Colon (tissue), 2 donors: ENCODE data around the gene PPP1R12B.
"Not testable (repeated sequence)": the region's sequence is repeated elsewhere in the genome, so short reads cannot be mapped to it uniquely, and the experiment has no call there.

Experiments
- FAIRE-seq: peaks from 2 replicates; lab custom pipeline; 2012; peaks lifted over from hg19 to GRCh38; lab: Jason Lieb, UNC
- donor health status: control.
- donor health status: control.

The PPP1R12B gene

GRCh38 chr1:202348005-202348508 is 442 bp upstream of the PPP1R12B start:
- FAIRE-seq: no peak

- no peak for FAIRE-seq
Measured at GRCh38 chr1:202349206-202349928, 868 bp downstream of the PPP1R12B start.

- no peak for FAIRE-seq
Measured at GRCh38 chr1:202351725-202352124, 3.2 kb downstream of the PPP1R12B start.

- FAIRE-seq: not testable (repeated sequence)
Measured at GRCh38 chr1:202352583-202353197, 4.2 kb downstream of the PPP1R12B start.

DNA sequence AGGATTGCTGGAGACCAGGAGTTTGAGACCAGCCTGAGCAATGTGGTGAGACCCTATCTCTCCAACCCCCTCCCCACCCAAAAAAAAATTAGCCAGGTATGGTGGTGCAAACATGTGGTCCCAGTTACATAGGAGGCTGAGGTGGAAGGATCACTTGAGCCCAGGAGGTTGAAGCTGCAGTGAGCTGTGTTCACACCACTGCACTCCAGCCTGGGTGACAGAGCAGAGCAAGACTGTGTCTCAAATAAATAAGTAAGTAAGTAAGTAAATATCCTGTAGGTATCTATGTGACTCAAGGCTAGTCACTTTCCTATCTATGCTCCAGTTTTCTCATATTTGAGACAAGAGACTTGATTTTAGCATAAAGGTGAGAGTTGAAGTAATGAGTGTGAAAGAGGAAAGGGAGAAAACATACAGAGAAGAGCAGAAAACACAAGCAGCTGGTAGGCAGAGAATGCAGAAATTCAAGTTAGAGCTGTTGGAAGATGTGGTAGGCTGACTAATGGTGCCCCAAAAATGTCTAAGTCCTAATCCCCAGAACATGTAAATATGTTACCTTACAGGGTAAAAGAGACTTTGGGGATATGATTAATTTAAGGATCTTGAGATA is 7.5 kb downstream of the PPP1R12B start:
- no peak for FAIRE-seq

DNA sequence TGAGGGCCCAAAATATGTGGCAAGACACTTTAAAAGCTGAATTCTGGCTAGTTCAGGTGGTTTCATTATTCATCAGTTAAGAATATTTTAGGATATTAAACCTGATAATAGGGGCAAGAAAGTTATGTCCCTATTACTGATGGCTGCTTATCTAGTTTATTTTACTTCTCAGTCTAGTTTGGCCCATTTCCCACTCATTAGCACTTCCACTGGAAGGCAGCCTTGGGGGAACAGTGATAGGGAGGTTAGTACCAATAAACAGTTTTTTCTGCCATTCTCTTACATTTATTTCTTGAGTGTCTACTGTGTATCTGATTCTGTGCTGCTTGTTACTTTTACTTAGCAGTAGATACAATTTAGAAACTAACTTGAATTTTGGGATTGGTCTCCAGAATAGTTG is 9.0 kb downstream of the PPP1R12B start:
- no peak for FAIRE-seq

GRCh38 chr1:202361224-202361623 is 12.7 kb downstream of the PPP1R12B start:
- no peak for FAIRE-seq

- FAIRE-seq: no peak
Measured at GRCh38 chr1:202361701-202362100, 13.2 kb downstream of the PPP1R12B start.

DNA sequence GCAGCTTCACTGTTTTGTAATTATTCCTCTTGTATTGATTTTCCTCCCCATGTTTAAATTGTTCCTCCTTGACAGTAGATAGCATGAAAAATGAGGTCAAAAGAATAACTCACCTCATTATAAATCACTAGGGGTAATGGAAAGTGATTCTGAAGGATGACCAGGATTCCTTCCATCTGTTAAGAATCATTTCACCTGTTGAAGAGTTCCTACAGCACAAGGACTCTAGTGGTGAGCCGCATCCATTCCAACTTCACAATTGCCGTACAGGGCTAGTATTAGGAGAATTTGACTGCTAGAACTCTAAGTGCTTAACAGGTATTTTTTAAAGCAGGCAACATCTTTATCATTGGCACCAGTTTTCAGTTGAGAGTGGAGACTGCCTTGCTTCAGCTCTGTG is 13.7 kb downstream of the PPP1R12B start:
- no peak for FAIRE-seq

DNA sequence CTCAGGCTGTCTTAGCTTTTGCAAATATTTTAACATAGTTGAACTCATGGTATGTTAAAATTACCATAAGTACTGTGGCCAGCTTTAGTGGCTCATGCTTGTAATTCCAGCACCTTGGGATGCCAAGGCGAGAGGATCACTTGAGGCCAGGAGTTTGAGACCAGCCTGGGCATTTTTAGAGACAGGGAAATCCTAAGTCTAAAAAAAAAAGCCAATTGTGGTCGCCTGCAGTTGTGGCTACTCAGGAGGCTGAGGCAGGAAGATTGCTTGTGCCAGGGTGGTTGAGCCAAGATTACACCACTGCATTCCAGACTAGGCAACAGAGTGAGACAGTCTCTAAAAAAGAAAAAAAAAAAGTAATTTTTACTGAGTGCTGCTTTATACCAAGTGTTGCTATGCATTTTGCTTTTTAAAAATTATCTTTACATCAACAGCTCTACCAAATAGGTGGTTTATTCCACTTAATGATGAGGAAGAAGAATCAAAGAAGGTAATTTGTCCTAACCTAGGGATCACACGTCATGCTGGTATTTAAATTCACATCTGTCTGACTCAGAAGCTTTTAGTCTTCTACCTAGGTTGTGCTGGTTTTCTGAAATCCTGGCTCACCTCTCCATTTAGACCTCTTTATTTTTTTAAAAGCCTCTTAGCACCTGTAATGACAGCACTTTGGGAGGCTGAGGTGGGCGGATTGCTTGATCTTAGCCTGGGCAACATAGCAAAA is 16.8 kb downstream of the PPP1R12B start:
- FAIRE-seq: no peak

GRCh38 chr1:202367271-202367670 is 18.8 kb downstream of the PPP1R12B start:
- FAIRE-seq: no peak

- FAIRE-seq: not testable (repeated sequence)
Measured at GRCh38 chr1:202370906-202371305, 22.4 kb downstream of the PPP1R12B start.

DNA sequence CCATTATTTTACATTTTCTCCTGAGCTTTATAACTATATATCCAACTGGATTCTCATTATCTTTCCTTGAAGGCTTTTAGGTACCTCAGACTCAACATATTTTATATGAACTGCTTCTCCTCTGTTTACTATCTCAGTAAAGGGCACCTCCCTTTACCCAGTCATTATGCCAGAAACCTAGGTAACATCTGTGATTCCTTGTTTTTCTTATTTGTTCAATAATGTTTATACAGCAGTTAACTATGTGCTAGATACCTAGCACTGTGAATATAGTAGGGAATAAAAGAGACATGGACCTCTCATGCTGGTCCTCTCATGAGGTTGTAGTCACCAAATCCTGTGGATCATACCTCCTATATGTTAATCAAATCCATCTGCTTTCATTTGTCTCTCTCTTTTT is 25.6 kb downstream of the PPP1R12B start:
- no peak for FAIRE-seq

GRCh38 chr1:202375175-202375574 is 26.7 kb downstream of the PPP1R12B start:
- not testable (repeated sequence) for FAIRE-seq

DNA sequence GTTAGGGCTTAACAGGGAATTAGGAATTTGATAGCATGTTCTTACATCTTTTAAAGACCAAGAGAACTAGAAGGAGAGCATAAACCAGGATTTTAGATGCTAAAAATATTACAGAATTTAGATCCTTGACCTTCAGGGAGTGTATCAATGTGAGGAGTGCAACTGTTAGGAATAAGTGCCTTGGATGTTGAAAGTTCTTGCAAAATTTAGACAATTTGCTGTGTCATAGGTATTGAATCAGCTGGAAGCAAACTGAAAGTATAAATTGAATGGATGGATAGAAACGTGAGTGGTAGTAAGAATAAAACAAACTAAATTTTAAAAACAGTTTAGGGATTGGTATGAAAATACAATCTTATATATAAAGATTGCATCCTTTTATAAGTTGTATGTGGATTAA is 27.7 kb downstream of the PPP1R12B start:
- FAIRE-seq: no peak

- not testable (repeated sequence) for FAIRE-seq
Measured at GRCh38 chr1:202379884-202380529, 31.5 kb downstream of the PPP1R12B start.

DNA sequence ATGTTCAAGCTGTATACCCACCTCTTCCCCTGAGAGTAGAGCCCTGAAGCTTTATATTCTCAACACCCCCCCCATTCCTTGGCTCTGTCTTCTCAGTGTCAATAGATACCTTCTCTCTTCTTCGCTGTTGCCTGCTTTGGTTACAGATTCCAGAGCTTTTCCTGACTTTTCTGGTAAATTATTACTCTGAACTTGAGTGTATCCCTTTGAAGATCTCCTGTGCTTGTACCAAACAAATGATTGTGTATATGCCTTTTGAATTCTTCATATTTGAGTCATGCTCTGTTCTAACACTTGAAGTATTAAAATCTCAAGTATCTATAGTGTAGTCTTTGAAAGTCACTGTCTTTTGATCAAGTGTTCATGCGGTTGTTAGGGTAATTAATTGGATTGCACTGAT is 32.0 kb downstream of the PPP1R12B start:
- not testable (repeated sequence) for FAIRE-seq

DNA sequence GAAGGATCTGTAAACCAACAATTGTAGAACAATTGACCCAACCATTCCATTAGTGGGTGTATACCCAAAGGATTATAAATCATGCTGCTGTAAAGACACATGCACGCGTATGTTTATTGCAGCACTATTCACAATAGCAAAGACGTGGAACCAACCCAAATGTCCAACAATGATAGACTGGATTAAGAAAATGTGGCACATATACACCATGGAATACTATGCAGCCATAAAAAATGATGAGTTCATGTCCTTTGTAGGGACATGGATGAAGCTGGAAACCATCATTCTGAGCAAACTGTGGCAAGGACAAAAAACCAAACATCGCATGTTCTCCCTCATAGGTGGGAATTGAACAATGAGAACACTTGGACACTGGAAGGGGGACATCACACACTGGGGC is 33.4 kb downstream of the PPP1R12B start:
- not testable (repeated sequence) for FAIRE-seq

DNA sequence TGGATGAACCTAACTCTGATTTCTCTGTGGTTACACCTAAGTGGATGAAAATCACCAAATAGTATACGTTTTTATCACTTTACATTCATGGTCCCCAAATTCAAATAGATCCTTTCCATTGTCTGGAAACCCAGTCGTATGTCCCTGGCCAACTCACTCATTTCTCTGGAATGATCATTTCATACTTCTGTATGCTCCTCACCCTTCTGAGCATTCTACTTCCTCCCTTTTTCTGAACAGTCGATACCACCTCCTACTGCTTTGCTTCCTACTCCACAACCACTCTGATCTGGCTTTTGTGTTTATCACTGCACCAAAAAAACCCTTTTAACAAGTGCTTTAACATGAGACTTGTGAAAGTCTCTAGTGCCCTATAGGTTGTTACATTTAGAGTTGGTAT is 47.3 kb downstream of the PPP1R12B start:
- FAIRE-seq: not testable (repeated sequence)

- FAIRE-seq: no peak
Measured at GRCh38 chr1:202397256-202397655, 48.8 kb downstream of the PPP1R12B start.

GRCh38 chr1:202398439-202398838 is 49.9 kb downstream of the PPP1R12B start:
- FAIRE-seq: not testable (repeated sequence)

DNA sequence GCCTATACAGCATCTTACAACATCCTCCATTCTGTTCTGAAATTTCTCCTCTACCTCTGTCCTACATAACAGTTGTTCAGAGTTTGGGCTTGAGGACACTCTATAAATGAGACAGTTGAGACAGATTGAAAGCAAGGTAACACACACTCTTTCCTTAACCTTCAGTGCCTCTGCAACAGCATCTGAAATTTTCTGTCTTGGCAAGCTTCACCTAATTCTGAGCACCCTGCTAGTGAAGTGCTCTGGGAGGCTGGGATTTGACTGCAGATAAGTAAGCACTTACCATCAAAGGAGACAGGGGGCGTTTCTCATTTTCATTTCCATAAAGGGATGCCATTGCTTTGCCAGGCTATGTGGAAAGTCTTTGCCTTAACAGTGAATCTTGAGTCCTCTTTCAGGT is 53.3 kb downstream of the PPP1R12B start:
- FAIRE-seq: not testable (repeated sequence)
